ENCODE measurements around the gene SNX7.

The SNX7 gene

GRCh38 chr1:98766255-98766654 lies 104.7 kb downstream of the SNX7 start:
- CTCF ChIA-PET = no interaction called here
- no peak for DNase-seq

DNA sequence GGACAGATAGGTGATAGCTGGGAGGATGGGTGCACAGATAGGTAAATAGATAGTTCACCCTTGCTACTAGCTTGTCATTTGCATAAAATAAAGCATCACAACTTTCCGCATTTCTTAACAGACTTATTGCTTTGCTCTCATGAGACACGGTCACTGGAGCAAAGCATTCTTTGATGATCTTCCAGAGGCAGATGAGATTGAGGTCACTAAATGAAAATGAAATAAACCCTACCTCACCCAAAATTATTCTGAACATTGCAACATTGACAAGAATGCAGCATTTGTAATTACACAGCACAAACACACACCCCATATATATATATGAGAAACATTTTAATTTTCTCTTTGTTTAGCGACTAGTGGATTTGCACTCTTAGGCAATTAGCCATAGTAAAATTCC lies 107.6 kb downstream of the SNX7 start:
- Mint-ChIP-seq H3K36me3 (no peaks in the 10 kb centered on the region), H3K27ac (no peak overlapping the region), H3K4me1 (no peaks in the 10 kb centered on the region), H3K4me3 (no peak overlapping the region), H3K9me3 (no peaks in the 10 kb centered on the region), H3K27me3 (no peaks in the 10 kb centered on the region)
- CTCF ChIA-PET = no interaction called here
- no peak for DNase-seq

More at GRCh38 chr1:98766255-98766654, 104.7 kb downstream of the SNX7 start:
- Mint-ChIP-seq H3K4me1 (peaks cover 2% of the 10 kb centered on the region), H3K9me3 (no peaks in the 10 kb centered on the region), H3K27me3 (no peaks in the 10 kb centered on the region), H3K4me3 (no peak overlapping the region), H3K27ac (no peak overlapping the region), H3K36me3 (no peaks in the 10 kb centered on the region)

- no peak for DNase-seq
- CTCF ChIA-PET = interaction anchor here (1.5 kb wide), 1 partner anchor 12 kb away, joined by 7 read pairs; no protein-coding TSS in a partner anchor
- Mint-ChIP-seq H3K27me3 (peaks cover 4% of the 10 kb centered on the region), H3K9me3 (peaks cover 11% of the 10 kb centered on the region), H3K36me3 (no peaks in the 10 kb centered on the region), H3K27ac (no peak overlapping the region), H3K4me1 (no peaks in the 10 kb centered on the region), H3K4me3 (no peak overlapping the region)
Observed at GRCh38 chr1:98781906-98782305, 120.4 kb downstream of the SNX7 start.

DNA sequence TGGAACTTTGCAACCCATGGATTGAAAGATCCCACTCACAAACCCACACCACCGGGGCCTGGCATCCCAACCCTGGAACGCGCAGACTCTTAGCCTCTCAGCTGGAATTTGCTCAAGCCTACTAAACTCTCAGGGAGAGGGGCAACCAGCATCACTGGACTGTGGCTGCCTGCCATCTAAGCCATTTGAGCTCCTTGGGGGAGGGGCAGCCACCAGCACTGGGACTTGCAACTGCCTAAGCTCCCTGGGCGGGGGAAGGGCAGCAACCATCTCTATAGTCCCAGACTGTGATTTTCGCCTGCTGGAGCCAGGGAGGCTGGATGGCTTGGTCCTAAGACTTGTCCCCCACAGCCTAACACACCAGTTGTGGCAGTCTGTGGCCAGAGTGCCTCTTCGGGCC lies 122.3 kb downstream of the SNX7 start:
- Mint-ChIP-seq H3K27ac (no peak overlapping the region), H3K9me3 (peaks cover 15% of the 10 kb centered on the region), H3K36me3 (no peaks in the 10 kb centered on the region), H3K4me3 (no peak overlapping the region), H3K27me3 (peaks cover 4% of the 10 kb centered on the region), H3K4me1 (no peaks in the 10 kb centered on the region)
- no peak for DNase-seq
- CTCF ChIA-PET = no interaction called here

DNA sequence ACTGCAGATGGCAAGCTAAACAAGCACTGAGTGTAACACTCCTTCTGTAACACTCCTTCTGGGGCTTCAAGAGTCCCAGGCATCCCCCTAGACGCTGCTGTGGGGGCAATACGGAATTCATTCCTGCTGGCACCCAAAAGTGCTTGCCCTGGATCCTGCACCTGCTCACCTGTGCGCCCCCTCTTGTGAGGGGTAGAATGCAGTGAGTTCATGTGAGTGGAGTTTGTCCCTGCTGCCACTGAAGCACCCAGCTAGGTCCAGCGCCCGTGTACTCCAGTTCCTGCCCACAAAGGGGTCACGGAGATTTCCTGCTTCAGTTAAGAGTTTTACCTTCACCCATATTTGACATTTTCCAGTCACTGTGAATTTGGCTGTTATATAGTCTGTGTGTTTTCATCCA lies 130.0 kb downstream of the SNX7 start:
- Mint-ChIP-seq H3K27me3 (peaks cover 5% of the 10 kb centered on the region), H3K9me3 (peaks cover 7% of the 10 kb centered on the region), H3K4me3 (no peak overlapping the region), H3K27ac (no peak overlapping the region), H3K4me1 (peaks cover 2% of the 10 kb centered on the region), H3K36me3 (no peaks in the 10 kb centered on the region)
- CTCF ChIA-PET = interaction anchor here (0.6 kb wide), 2 partner anchors 160 to 679 kb away, joined by 3 read pairs; no protein-coding TSS in a partner anchor
- no peak for DNase-seq

DNA sequence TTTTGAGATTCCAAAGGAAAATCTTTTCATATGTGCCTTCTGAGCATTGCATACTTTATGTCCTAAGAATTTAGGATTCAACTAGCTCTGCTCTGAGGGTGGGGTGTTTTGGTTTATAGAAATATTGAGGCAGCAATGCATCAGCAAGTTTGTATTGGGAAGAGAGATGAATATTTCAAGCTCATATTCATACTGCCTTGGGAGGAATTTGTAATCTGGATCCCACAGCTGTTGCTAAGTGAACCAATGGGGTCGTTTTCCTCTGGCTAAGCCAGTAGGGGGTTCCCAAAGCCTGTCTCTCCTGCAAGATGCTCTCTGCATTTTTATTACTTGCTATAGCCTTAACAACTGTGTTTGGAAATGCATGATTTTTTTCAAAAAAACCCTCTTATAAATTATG lies 130.6 kb downstream of the SNX7 start:
- CTCF ChIA-PET = interaction anchor here (0.6 to 1.2 kb wide), 3 partner anchors 23 to 679 kb away, joined by 3 read pairs; no protein-coding TSS in a partner anchor
- Mint-ChIP-seq H3K27ac (no peak overlapping the region), H3K27me3 (peaks cover 5% of the 10 kb centered on the region), H3K4me3 (no peak overlapping the region), H3K36me3 (no peaks in the 10 kb centered on the region), H3K9me3 (peaks cover 2% of the 10 kb centered on the region), H3K4me1 (peaks cover 7% of the 10 kb centered on the region)
- no peak for DNase-seq

DNA sequence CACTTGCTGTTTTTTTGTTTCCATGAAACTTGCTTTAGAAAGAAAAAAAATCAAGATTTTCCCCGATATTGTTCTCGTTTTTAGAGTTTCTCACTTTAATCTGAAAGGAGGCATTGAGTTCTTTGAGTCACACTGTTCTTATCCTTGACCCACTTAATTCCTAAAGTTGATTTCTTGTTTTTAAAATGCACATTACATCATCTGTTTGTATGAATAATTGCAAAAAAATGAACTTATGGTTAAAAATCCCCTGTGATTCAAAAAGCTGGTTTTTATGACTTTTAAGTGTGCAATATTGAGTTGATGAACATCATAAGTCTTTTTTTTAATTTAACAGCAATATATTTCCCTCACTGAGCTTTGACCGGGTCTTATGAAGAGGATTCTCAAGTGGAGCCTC lies 131.6 kb downstream of the SNX7 start:
- Mint-ChIP-seq H3K4me3 (no peak overlapping the region), H3K27me3 (peaks cover 5% of the 10 kb centered on the region), H3K27ac (no peak overlapping the region), H3K4me1 (peaks cover 17% of the 10 kb centered on the region), H3K9me3 (no peaks in the 10 kb centered on the region), H3K36me3 (no peaks in the 10 kb centered on the region)
- DNase-seq = no peak
- CTCF ChIA-PET = interaction anchor here (1.1 to 2.5 kb wide), 14 partner anchors 11 to 689 kb away, joined by 3 to 10 read pairs (median 4); no protein-coding TSS in a partner anchor

- no peak overlapping the region for H3K27ac Mint-ChIP-seq
- DNase-seq = peak; percentile 66
- H3K4me3 Mint-ChIP-seq = no peak overlapping the region
- CTCF ChIA-PET = interaction anchor here (0.6 to 2.5 kb wide), 23 partner anchors 9 to 913 kb away, joined by 3 to 10 read pairs (median 3); no protein-coding TSS in a partner anchor
- H3K9me3 Mint-ChIP-seq = no peaks in the 10 kb centered on the region
- no peaks in the 10 kb centered on the region for H3K36me3 Mint-ChIP-seq
- H3K4me1 Mint-ChIP-seq = peaks cover 21% of the 10 kb centered on the region
- peaks cover 5% of the 10 kb centered on the region for H3K27me3 Mint-ChIP-seq
Observed at GRCh38 chr1:98794196-98794886, 132.8 kb downstream of the SNX7 start.

DNA sequence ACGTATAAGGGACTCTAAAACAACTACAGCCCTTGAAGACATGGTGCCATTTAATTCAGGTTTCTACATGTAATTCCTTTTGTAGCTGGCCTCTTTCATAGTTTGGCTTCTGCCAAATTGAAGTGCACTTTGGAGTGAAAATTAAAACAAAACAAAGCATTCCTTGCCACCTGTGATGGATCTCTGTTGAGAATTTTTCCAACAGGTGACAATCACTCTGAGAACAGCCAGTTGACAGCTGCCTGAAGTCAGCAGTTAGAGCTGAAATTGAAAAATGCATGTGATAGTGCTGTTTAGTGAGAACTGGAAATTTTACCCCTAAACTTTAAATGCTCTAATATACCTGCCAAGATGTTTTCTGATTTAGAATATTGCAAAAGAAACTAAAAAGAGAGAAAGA lies 134.5 kb downstream of the SNX7 start:
- H3K36me3 Mint-ChIP-seq = no peaks in the 10 kb centered on the region
- H3K4me1 Mint-ChIP-seq = peaks cover 21% of the 10 kb centered on the region
- CTCF ChIA-PET = interaction anchor here (1.0 to 1.1 kb wide), 2 partner anchors 13 to 684 kb away, joined by 5 read pairs; no protein-coding TSS in a partner anchor
- peaks cover 5% of the 10 kb centered on the region for H3K27me3 Mint-ChIP-seq
- DNase-seq = no peak
- no peaks in the 10 kb centered on the region for H3K9me3 Mint-ChIP-seq
- no peak overlapping the region for H3K27ac Mint-ChIP-seq
- H3K4me3 Mint-ChIP-seq = no peak overlapping the region

DNA sequence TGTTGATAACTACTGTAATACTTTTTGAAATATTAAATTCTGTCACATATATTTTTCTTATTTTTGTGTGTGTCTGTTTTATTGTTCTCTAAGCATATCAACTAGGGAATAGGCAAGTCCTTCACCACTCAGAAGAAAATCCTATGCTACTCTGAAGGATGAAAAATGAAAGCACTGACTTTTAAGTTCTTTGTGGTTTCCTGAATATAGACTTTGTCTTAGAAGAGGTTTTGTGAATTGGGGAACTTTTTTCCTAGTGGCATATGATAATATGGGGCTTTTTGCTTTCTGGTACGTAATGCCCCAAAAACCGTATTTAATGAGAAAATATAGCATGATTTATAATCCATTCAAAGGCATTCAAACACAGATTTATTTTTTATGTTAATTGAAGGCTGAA lies 136.0 kb downstream of the SNX7 start:
- no peak overlapping the region for H3K27ac Mint-ChIP-seq
- DNase-seq = no peak
- H3K9me3 Mint-ChIP-seq = no peaks in the 10 kb centered on the region
- H3K27me3 Mint-ChIP-seq = peaks cover 5% of the 10 kb centered on the region
- no peak overlapping the region for H3K4me3 Mint-ChIP-seq
- no peaks in the 10 kb centered on the region for H3K36me3 Mint-ChIP-seq
- peaks cover 21% of the 10 kb centered on the region for H3K4me1 Mint-ChIP-seq
- CTCF ChIA-PET = no interaction called here
